A204.1 (cell line): ENCODE data around the gene TSPAN18.

Source experiments
- FAIRE-seq: peaks from 2 replicates; lab custom pipeline; 2012; peaks lifted over from hg19 to GRCh38; lab: Jason Lieb, UNC

Gene TSPAN18

DNA sequence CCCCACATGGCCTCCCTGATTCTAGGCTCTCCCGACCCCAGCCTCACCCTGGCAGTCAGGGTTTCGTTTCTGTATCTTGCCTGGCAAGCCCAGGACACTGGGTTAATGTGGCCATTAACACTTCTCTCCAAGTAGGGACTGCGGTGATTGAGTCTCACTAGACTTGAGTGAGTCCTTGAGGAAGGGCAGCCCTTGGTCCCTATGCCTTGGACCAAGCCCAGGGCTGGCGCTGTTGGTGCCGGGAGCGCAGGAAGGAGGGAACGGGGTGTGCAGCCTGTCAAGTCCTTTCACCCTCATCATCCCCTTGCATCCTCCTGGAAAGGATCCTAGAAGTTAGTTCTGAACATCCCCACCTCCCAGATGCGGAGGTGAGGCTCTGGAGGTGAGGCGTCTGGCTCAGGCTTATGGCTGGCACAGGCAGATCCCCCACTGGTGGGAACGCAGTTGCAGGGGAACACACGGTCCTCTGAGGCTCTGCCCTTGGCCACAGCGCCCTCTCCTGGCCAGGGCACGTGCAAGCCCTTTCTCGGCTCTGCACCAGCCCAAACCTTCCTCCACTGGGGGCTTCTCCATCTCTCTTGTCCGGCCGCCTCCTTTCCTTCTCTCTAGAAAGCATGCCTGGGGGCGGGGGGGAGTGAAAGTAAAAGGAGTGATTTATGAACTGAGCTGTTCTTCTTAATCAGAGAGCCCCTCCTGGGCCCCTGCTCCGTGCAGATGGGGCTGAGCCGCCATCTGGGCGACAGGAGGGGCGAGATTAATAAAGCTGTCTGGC, 167.3 kb downstream of the TSPAN18 start:
- FAIRE-seq = no peak

DNA sequence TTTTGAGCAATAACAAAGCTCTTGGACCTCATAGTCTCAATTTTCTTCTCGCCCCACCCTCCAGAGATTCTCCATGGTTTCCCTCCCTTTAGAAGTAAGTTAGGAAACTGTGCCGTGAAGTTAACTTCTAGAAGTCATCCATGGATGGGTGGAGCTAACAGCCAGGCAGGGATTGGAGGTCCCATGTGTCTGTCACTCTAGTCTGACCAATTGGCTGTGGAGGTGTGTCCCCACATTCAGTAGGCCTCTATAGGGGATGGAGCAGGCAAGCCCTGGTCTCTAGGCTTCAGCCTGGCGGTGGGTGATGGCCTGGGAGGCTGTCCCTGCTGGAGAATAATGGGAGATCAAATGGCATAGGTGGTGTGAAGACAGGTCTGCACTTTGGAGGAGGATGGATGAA, 173.2 kb downstream of the TSPAN18 start:
- FAIRE-seq = no peak

DNA sequence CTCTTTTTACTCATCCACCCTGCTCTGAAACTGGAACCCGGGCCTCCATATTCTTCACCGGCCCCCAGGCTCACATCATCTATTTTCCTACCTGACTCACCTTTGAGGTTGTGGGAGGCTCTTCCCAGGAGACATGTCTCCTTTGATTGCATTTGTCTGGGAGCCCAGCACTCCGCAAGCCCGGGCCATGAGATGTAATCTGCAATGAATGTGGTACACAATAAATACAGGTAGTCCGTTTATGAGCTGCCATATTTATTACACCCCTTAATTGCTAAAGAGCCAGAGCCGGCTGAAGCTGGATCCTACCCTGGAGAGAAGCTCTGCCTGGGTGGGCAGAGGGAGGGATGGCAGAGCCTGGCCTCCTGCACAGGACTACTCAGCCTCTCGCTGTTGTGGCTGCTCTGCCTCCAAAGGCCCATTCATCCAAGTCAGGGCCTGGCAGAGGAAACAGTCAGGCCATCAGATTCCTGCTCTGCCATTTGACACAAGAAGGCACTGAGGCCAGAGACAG, 174.4 kb downstream of the TSPAN18 start:
- no peak for FAIRE-seq

DNA sequence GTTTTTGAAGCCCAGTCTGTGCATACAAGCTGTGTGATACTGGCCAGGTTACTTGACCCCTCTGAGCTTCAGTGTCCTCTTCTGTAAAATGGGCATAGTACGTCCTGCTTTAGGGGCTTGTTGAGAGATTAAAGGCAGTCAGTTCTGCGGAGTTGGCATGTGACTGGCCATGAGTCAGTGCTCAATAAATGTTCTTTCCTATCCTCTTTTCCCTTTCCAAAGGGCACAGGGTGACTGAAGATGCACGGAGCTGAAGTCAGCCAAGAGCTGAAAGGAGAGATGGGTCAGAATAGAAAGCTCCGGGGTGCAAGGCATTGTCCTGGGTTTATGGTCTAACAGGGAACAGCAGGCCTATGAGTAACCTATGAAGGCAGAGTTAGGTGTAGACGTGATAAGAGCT, 175.0 kb downstream of the TSPAN18 start:
- FAIRE-seq = no peak

DNA sequence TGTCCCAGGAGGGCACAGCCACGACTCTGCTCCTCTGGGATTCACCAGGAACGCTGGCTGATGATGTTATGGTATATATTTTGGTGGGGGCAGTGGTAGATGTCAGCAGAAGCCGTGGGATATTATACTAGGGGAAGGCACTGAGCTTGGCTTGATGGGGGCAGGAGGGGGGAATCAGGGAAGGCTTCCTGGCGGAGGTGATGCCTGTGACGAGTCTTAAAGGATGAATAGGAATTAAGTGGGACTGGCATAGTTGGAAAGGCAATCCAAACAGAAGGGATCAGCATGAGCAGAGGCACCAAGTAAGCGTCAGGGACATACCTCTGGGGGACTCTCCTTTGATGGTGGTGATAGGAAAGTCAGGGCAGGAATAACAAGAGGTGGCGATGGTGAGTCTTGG, 176.3 kb downstream of the TSPAN18 start:
- no peak for FAIRE-seq

DNA sequence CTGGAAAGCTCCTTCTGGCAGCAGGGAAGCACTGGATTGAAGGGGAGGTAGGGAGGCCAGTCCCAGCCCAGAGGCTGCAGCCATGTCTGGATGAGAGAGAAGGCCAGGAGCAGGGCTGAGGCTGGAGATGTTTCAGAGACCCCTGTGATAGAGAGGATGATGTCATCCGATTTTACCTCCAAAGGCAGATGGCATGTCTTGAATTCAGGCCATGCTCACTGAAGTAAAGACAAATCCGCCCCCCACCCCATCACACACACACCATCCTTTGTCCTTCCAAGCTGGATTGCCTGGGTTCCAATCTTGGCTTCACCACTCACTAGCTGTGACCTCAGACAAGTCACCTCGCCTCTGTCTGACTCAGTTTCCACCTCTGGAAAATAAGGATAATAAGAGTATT, 176.8 kb downstream of the TSPAN18 start:
- FAIRE-seq = no peak

DNA sequence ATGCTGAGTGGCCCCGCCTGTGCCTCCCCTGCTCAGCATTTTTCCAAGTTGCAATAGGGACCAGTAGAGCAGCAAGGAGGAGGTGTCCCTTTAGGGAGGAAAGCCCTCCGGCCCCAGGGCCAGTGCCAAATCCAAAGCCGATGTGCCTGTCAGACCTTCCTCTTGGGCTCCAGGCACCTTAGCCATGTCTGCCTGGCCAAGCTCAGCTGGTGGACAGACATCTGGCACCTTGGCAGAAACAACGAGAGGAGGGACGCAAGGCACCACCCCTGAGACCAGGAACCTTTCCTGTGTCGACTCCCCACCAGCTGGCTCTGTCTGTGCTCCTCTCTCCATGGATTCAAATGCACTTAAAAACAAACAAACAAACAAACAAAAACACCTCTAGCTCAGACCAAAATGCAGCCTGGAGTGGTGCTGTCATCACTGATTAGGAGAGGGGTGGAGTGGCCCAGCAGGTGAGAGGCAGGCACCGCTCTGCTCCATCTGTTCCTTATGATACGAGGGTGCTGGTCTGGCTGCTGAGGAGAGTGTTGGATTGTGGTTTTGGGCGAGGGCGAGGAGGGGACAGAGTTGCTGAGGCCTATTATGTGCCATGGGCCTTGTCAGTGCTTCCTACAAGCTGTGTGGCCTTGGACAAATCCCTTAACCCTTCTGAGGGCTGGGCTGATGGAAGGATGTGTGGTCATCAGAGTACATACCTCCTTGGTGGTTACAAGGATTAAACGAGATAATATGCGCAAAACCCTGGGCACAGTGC, 177.7 kb downstream of the TSPAN18 start:
- no peak for FAIRE-seq

DNA sequence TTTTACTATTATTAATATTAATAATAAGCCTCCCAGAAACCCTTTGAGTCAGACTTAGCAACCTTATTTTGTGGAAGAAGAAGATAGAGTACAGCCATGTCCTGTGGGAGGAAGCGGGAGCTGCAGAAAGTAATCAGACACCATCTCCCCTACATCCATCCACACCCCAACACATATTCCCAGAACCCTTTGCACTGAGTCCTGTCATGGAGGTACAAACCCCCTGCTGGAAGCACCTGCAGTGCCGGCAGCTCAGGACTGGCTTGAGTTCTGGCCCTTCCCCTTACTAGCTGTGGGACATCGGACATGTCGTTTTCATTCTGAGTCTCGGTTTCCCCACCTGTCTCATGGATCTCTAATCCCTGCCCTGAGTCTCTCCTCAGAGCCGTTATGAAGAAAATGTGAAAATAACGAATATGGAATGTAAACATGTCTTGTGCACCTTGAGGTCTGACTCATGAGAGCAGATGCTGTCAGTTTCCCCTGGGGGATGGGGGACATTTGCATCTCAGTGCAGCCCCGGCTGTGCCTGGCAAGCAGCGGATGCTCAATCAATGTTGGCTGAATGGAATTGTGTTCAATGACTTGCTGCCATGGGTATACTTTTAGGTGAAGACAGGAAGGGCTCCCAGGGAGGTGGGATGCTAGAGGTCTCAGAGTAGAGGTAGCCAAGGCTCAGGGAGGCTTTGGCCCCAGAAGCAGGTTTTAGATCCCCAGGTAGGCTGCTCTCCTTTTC, 178.5 kb downstream of the TSPAN18 start:
- no peak for FAIRE-seq

DNA sequence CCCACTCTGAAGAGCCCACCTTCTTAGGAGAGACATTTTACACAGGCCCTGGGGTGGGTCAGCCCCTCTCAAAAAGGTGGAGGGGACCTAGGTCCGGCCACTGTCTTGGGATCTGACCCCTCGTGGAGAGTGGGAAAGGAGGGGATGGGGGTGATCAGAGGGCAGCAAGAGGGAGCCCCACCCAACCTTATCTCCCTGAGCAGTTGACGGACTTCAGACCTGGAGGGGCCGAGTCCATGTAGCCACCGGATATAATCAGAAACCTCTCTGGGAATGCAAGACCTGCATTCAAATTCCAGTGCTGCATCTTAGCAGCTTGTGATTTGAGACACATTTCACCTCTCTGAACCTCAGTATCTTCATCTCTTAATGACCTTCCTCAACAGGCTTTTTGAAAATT, 179.9 kb downstream of the TSPAN18 start:
- FAIRE-seq = no peak

DNA sequence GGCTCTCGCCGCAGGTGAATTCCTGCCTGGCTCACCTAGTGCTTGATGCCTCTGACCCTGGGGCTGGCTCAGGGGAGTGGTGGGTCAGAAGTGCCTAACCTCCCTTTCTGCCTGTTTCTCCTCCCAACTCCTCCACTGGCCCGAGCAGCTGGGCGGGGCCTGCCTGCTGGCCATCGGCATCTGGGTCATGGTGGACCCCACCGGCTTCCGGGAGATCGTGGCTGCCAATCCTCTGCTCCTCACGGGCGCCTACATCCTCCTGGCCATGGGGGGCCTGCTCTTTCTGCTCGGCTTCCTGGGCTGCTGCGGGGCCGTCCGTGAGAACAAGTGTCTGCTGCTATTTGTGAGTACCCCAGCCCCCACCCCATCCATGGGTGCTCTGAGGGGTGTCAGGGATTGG, 182.8 kb downstream of the TSPAN18 start:
- no peak for FAIRE-seq

DNA sequence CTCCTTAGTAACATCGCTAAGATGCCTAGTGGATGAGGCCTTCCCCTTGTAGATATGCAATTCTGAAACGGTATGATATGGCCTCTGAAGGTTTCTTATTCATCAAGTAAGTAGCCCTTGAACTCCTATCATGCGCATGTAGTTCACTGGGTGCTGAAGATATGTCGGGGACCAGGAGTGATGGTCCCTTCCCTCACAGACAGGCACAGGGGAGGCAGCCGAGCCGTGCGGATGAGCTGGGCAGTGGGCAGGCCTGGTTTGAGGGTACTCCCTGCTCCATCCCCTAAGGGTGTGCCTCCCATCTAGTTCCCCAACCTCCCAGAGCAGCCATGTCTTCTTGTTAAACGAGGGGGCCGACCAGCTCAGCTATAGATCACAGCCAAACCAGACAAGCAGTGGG, 183.8 kb downstream of the TSPAN18 start:
- no peak for FAIRE-seq

DNA sequence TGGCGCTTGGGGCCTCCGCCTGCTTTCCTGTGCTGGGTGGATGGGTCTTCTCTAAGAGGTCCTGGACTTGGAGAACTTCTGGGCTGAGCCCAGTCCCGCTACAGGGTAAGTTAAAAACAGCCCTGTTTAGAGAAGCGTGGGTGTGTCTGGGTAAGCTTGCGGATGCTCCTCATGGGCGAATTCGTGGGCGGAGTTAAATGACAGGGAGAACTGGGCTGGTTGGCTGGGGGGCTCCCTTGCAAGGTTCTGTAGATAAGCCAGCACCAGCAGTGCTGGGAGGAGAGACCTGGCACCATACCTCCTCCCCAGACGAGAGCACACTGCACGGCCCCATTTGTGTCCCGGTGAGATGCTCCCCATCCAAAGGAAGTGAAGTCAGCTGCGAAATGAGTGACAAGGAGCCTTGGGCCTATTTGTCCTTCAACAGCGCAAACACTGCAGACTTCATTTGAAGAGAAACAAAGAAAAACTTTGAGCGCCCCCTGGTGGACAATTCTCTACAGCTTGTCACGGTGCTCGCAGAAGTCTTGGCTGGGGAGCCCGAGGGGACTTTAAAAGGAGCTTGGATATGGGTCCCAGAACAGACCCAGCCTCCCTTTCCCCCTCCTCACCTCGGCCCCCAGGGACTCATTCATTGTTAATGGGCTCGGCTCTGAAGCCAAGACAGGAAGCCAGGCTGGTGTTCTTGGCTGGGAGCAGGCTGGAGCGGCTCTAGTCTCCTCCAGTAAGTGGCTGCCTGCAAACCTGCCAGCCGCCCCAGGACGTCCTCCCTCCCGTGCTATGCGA, 184.5 kb downstream of the TSPAN18 start:
- FAIRE-seq = no peak

DNA sequence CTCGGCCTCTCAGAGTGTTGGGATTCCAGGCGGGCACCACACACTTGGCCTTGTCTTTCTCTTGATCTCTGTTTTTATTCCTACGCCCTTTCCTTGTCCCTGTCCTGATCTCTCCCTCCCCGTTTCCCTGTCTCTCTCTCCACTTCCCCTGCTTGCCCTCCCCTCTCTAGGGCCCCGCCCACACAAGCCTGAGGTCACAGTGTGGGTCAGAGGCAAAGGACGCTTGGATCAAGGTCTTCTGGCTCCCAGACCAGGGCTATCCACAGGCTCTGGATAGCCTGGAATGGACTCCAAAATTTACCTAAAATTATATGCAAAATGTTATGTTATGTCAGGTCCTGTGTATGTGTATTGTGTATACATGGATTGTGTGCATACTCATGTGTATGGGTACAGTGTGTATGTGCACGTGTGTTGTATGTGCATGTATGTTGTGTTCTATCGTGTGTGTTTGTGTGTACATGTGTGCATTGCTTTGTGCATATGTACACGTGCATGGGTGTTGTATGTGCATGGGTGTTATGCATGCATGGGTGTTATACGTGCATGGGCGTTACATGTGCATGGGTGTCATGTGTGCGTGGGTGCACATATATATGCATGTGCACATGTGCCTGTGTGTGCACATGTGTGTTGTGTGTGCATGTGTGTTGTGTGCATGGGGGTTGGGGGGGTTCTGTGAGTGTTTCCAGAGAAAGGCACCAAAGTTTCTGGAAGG, 185.7 kb downstream of the TSPAN18 start:
- FAIRE-seq = no peak

DNA sequence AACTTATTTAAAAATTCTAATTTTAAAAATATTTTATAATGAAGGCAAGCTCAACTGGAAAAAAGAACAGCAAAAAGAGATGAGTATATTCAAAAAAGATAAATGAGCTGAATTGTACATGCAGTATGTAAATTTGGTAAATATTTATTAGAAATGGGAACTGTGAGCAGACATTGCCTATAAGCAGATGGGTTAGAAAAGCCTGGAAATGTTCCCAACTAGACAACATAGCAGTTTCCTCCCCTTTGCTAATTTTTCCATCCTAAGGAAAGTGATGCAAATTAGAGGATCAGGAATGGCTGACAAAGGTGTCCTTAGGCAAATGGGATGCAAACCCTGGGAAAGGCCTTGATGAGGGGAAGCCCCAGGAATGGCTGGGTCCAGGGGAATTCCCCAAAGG, 186.7 kb downstream of the TSPAN18 start:
- no peak for FAIRE-seq

DNA sequence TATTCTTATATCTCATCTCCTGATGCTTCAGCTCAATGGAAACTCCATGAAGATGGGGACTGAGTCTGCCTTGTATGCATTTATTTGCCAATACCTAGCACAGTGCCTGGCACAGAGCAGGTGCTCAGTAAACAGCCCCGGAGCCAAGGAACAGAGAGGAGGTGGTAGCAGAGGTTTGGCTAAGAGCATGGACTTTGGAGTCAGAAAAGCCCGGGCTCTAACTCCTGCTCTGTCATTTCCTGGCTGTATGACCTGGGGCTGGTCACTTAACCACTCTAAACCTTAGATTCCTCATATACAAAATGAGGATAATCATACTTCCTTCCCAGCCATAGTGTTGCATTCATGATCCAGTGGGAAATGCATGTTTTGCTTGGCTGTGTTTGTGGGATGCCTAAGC, 187.3 kb downstream of the TSPAN18 start:
- FAIRE-seq = no peak

DNA sequence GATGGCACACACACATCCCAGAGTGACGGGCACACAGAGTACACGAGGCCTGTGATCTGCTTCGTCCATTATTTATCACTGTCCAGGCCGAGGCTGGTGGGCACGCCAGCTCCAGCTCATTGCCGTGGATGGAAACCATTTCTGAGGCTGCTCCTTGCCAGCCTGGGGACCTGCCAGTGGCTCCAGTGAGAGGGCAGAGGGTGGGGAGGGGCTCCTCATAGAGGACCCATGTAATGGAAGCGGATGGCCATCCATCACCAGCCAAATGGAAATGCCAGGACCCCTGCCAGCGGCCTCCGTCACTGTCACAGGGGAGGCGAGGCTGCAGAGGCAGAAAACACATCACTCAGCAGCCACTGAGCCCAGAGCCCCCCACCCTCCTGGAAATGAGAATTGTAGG, 188.2 kb downstream of the TSPAN18 start:
- no peak for FAIRE-seq

DNA sequence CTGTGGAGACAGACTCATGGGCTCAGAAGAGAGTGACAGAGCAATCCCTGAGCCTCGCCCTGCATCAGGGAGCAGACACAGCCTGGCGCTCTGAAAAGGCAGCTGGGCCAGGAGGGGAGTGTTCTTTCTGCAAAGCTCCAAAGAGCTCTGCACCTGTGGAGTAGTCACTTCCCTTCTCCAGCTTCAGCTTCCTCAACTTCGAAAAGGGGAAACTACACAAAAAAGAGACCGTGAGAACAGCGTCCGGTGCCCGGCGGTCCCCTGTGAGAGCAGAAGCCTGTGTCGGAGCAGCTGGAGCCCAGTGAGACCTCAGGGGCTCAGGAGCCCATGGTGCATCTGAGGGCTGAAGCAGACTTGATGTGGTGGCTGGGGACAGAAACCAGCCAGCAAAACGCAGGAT, 188.9 kb downstream of the TSPAN18 start:
- no peak for FAIRE-seq

DNA sequence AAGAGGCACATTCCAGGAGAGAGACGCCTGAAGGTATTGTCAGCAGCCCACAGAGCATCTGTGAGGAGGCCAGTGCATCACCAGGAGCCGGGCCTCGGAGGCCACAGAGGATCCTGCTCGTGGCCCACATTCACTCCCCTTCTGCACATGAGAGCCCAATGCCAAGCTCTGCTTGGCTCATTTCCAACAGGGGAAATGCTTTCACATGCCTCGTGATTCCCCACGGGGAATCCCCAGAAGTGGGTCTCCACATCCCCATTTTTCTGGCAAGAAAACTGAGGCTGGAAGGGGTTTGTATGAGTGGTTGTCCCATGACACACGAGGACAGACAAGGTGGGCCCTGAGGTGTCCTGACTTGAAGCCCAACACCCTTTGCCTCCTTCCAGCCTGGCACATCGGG, 189.6 kb downstream of the TSPAN18 start:
- FAIRE-seq = no peak

DNA sequence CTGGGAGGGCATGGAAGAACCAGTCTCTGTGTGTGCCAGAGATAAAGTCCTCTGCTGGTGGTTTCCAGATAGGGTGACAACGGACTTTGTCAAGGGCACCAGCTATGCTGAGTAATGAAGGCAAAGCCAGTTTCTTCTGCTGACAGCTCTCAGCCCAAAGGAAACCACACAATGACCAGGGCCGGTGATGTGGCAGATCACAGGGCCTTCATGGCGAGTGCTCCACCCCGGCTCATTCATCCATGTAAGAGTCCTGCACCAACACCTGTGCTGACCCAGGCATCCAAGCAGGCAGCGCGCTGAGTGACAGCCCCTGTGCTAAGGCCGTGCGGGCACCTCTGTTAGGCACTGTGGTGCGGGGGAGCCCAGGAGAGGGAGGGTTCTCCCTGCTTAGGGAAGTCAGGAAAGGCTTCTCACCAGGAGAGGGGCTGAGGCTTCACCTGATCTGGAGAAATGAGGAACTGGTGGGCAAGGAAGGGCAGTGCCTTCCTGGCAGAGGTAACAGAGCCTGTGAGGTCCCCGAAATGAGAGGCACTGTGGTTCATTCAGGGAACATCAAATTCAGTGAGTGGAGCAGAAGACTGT, 190.1 kb downstream of the TSPAN18 start:
- no peak for FAIRE-seq

DNA sequence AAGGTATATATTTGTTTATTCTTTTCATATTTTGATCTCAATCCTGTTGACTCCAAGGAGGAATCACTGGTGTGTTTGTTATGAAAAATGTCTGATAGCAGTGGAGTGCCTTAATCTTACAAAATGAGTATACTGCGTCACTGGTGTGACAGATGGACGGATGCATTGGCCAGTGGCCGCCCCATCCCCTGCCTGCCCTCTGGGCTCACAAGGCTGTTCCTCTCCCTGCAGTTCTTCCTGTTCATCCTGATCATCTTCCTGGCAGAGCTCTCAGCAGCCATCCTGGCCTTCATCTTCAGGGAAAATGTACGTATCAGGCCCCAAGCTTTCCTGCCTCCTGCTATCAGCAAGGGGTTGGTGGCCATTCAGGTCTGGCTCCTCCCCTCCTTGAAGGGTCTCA, 191.0 kb downstream of the TSPAN18 start:
- no peak for FAIRE-seq

DNA sequence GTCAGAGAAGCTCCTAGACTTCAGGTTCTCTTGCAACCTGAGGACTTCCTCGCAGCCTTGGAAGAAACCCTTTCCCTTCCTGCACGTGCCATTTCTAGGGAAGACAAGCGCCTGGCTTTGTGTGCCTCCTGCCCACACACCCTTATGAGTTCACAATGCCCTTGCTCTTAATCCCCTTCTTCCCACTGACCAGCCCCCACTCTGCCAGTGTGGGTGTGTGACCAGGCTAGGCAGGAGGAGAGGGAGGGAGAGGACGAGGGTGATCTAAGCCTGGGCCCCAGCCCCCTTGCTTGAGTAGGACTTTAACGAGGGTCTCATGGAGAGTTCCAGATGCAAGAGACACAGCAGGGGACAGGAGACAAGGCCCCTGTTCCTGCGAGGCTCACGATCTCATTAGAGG, 193.7 kb downstream of the TSPAN18 start:
- no peak for FAIRE-seq
